Stomach (tissue), 9 donors: ENCODE measurements around the gene CAMKK2. TPM values are rescaled to one million over a fixed set of nuclear protein-coding genes. Genes with fewer than 3 reads are reported as not detected.
"Not testable (repeated sequence)": the region's sequence is repeated elsewhere in the genome, so short reads cannot be mapped to it uniquely, and the experiment has no call there.

ENCODE experiments used
- DNase-seq, 2 donors: peaks; one replicate each; pipeline versions ENCODE4 v3.0.0 to v3.0.0-alpha.2; 2013 to 2019
- H3K27ac ChIP-seq, 5 donors: fragments of 200-600 bp in 4 of 5; sonication (generic) in 4 of 5; one replicate each; pipeline ENCODE4 v1.5.1; 2013 to 2019; ENCODE audit warnings: mild to moderate bottlenecking in 1 of 5, moderate library complexity in 1 of 5
- H3K27me3 ChIP-seq, 3 donors: fragments of 200-600 bp; sonication (generic); one replicate each; pipeline ENCODE4 v1.5.1; 2017 to 2019; ENCODE audit warnings: mixed run types in 1 of 3
- H3K36me3 ChIP-seq, 4 donors: fragments of 200-600 bp; sonication (generic); 1 replicate in 3 of 4; 2 replicates in 1 of 4; pipeline ENCODE4 v1.5.1; 2016 to 2019
- H3K4me1 ChIP-seq, 4 donors: fragments of 200-600 bp; sonication (generic); one replicate each; pipeline ENCODE4 v1.5.1; 2016 to 2019
- H3K4me3 ChIP-seq, 4 donors: fragments of 200-600 bp; sonication (generic) in 3 of 4; one replicate each; pipeline ENCODE4 v1.5.1; 2016 to 2019; ENCODE audit warnings: mild to moderate bottlenecking in 1 of 4
- H3K9me3 ChIP-seq, 4 donors: fragments of 200-600 bp; sonication (generic); one replicate each; pipeline ENCODE4 v1.5.1; 2016 to 2019
- CTCF ChIP-seq, 7 experiments: fragments of 450-650 bp in 4 of 7; fragments of 200-600 bp in 3 of 7; sonication (generic) in 3 of 7; IDR thresholded peaks; one replicate each; pipeline ENCODE4 v1.5.1; 2016 to 2019; ENCODE audit warnings: antibody characterized with exemption in 7 of 7, control low read depth in 2 of 7, mild to moderate bottlenecking in 1 of 7
- EP300 ChIP-seq: sonication (generic); formaldehyde crosslinking; IDR thresholded peaks from one replicate; pipeline ENCODE4 v1.6.1; 2017; ENCODE audit warnings: antibody characterized with exemption
- POLR2A ChIP-seq, 4 donors: fragments of 450-650 bp; IDR thresholded peaks; one replicate each; pipeline ENCODE4 v1.6.1; 2016; ENCODE audit warnings: antibody characterized with exemption in 4 of 4, control low read depth in 2 of 4, mild to moderate bottlenecking in 1 of 4, moderate library complexity in 1 of 4
- POLR2AphosphoS5 ChIP-seq, 3 donors: sonication (generic); formaldehyde crosslinking; IDR thresholded peaks; one replicate each; pipeline ENCODE4 v1.6.1; 2016; ENCODE audit warnings: antibody characterized with exemption in 3 of 3
- WGBS, 5 donors: extraction: QIAGEN DNeasy Blood & Tissue Kit in 3 of 5; methylation state at CpG; one replicate each; pipeline versions ENCODE4 v1.1.5 to v1.1.7; 2013 to 2018; 5-methylcytosine and 5-hydroxymethylcytosine counted together
- intact Hi-C: fragments of 100-400 bp; cut with DNase I; formaldehyde crosslinking; loops from one replicate; pipeline ENCODE4 v1.15.1; 2023; ENCODE audit warnings: low total_unique reads
- polyA plus RNA-seq, 3 donors: library from polyadenylated mRNA; stranded (reverse); fragments of 200-250 nt; gene quantifications; one replicate each; pipeline ENCODE4 v1.2.3, GENCODE V29; 2013
- total RNA-seq, 5 donors: library from RNA; depleted of rRNA; stranded (reverse); fragments of >200 nt; gene quantifications; one replicate each; pipeline versions ENCODE4 v1.1.0 to v1.2.3, GENCODE V29; 2014 to 2016
- donor health status: healthy with polysubstance abuse.
- donor health status: Bipolar disorder and iron deficiency.
- donor health status: healthy.

Gene CAMKK2
- total and polyA plus RNA-seq, 8 donors, result 14.9 to 46.4 (median 21.7) TPM

DNA sequence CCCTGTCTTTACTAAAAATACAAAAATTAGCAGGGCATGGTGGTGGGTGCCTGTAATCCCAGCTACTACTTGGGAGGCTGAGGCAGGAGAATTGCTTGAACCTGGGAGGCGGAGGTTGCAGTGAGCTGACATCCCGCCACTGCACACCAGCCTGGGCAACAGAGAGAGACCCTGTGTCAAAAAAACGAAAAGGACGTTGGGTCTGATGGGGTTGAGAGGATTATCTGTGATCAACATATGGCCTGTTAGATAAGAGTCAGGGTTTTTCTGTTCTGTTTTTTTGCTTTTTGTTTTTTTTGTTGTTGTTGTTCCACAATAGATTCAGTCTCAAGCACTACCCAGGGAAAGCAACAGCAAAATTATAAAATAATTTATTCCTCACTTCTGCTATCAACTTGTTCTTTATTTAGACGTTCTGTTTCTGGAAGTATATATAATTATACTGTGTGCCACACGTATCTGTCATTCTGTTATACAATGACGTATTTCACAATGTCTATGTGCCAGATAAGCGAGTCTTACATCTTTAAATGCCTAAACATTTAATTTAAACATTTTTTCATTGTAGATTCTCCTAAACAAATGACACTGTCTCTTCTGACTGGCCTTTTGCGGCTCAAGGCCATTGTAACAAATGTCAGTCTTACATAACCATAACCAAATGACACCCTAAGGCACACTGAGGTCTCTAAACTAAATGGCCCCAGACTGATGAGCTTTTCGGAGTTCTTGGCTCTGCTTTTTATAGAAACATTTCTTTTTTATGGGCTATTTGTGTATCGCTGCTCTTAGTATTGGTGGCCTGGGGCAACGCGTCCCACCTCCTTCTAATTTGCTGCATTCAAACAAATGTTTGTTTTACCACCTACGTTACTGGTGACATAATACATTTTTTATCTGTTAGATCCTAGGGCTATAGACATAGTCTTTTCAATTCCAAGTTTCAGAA lies 93.8 kb downstream of the CAMKK2 start:
- TF ChIP-seq EP300 (no peak), CTCF (IDR thresholded peaks at IDR 0.05) (no peak), POLR2A (IDR thresholded peaks at IDR 0.05) (no peak), POLR2AphosphoS5 (IDR thresholded peaks at IDR 0.05) (no peak)
- Histone ChIP-seq H3K4me3 (no peak overlapping the region), H3K4me1 (no peaks in the 10 kb centered on the region), H3K27ac (no peak overlapping the region), H3K27me3 (no peaks in the 10 kb centered on the region), H3K9me3 (no peaks in the 10 kb centered on the region), H3K36me3 (no peaks in the 10 kb centered on the region)
- intact Hi-C loops, result no loop called here
- DNase-seq, result no peak
- 57 to 72% (median 62%) methylated on average over 14 of the region's 14 CpGs for WGBS, 5 donors

DNA sequence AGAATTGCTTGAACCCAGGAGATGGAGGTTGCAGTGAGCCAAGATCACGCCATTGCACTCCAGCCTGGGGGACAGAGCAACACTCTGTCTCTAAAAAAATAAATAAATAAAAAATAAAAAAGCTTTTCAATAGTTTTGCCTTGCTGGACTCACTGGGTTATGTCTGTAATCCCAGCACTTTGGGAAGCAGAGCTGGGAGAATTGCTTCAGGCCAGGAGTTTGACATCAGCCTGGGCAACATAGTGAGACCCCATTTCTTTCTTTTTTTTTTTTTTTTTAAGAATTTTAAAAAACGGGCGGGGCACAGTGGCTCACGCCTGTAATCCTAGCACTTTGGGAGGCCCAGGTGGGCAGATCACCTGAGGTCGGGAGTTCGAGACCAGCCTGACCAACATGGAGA lies 95.4 kb downstream of the CAMKK2 start:
- WGBS, 5 donors, result 90 to 100% (median 96%) methylated on average over 6 of the region's 6 CpGs
- H3K9me3 ChIP-seq, DNase-seq, intact Hi-C loops, H3K4me3 ChIP-seq, H3K27me3 ChIP-seq, H3K4me1 ChIP-seq, H3K36me3 ChIP-seq, H3K27ac ChIP-seq: not testable (repeated sequence)

GRCh38 chr12:121198949-121199348 lies 97.6 kb downstream of the CAMKK2 start:
- H3K9me3 ChIP-seq, result no peaks in the 10 kb centered on the region
- 65 to 80% (median 72%) methylated on average over 7 of the region's 7 CpGs for WGBS, 5 donors
- no peaks in the 10 kb centered on the region for H3K27me3 ChIP-seq
- no peak for TF ChIP-seq POLR2A (IDR thresholded peaks at IDR 0.05)
- no peak for TF ChIP-seq EP300
- TF ChIP-seq CTCF (IDR thresholded peaks at IDR 0.05), result no peak
- TF ChIP-seq POLR2AphosphoS5 (IDR thresholded peaks at IDR 0.05), result no peak
- no peaks in the 10 kb centered on the region for H3K4me1 ChIP-seq
- H3K36me3 ChIP-seq, result no peaks in the 10 kb centered on the region
- H3K4me3 ChIP-seq, result no peak overlapping the region
- DNase-seq, result no peak
- intact Hi-C loops, result no loop called here
- no peak overlapping the region for H3K27ac ChIP-seq

- Histone ChIP-seq H3K27ac (peak overlapping the region in 1 of 5 donors; percentile 43), H3K27me3 (no peaks in the 10 kb centered on the region), H3K4me1 (no peaks in the 10 kb centered on the region), H3K9me3 (no peaks in the 10 kb centered on the region), H3K4me3 (no peak overlapping the region), H3K36me3 (no peaks in the 10 kb centered on the region)
- intact Hi-C loops, result no loop called here
- WGBS, 5 donors, result 61 to 74% (median 71%) methylated on average over 6 of the region's 6 CpGs
- DNase-seq, result peak in 1 of 2 donors; percentile 38
- TF ChIP-seq EP300, result no peak
- no peak for TF ChIP-seq POLR2AphosphoS5 (IDR thresholded peaks at IDR 0.05)
- TF ChIP-seq POLR2A (IDR thresholded peaks at IDR 0.05), result no peak
- no peak for TF ChIP-seq CTCF (IDR thresholded peaks at IDR 0.05)
Observed at GRCh38 chr12:121196902-121197301, 99.6 kb downstream of the CAMKK2 start.

DNA sequence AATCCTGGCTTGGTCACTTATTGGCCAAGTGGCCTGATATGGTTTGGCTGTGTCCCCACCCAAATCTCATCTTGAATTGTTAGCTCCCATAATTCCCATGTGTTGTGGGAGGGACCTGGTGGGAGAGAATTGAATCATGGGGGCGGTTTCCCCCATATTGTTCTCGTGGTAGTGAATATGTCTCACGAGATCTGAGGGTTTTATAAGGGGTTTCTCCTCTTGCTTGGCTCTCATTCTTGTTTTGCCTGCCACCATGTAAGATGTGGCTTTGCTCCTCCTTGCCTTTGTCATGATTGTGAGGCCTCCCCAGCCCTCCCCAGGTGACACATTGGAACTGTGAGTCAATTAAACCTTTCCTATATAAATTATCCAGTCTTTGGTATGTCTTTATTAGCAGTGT lies 105.4 kb downstream of the CAMKK2 start:
- no peak overlapping the region for H3K4me3 ChIP-seq
- intact Hi-C loops, result no loop called here
- 59 to 96% (median 82%) methylated on average over 3 of the region's 3 CpGs for WGBS, 5 donors
- no peaks in the 10 kb centered on the region for H3K36me3 ChIP-seq
- peak overlapping the region in 2 of 5 donors; percentile 37 for H3K27ac ChIP-seq
- H3K9me3 ChIP-seq, result no peaks in the 10 kb centered on the region
- H3K27me3 ChIP-seq, result no peaks in the 10 kb centered on the region
- TF ChIP-seq POLR2AphosphoS5 (IDR thresholded peaks at IDR 0.05) (no peak), POLR2A (IDR thresholded peaks at IDR 0.05) (no peak), CTCF (IDR thresholded peaks at IDR 0.05) (no peak), EP300 (no peak)
- H3K4me1 ChIP-seq, result no peaks in the 10 kb centered on the region
- DNase-seq, result no peak
